GM13976 (cell line): ENCODE results near the gene SDHD.
"Not testable (repeated sequence)": the region's sequence is repeated elsewhere in the genome, so short reads cannot be mapped to it uniquely, and the experiment has no call there.

Experiments
- DNase-seq: peaks from one replicate; pipeline ENCODE4 v3.0.0; 2012; ENCODE audit warnings: low spot score
- CTCF ChIP-seq: IDR thresholded peaks from 2 replicates; pipeline ENCODE4 v1.5.1; 2012; ENCODE audit warnings: borderline replicate concordance, mild to moderate bottlenecking; ENCODE audit not compliant: insufficient read depth; ENCODE audit errors: extremely low read depth, missing control alignments, control extremely low read depth
- in situ Hi-C: fragments of 300-500 bp; cut with MboI; formaldehyde crosslinking; loops from one replicate; pipeline ENCODE4 v1.12.0; 2022; ENCODE audit warnings: low sequenced_read_pairs, mixed read lengths, inconsistent platforms; ENCODE audit not compliant: unreplicated experiment

The SDHD gene

GRCh38 chr11:112086422-112087191, at the start of gene SDHD, which contains the start of gene TIMM8B:
Gene SDHD (plus strand): TSS chr11:112086873. CDS start chr11:112086908, 35 bp downstream.
Gene TIMM8B (minus strand): TSS chr11:112086756. CDS start chr11:112086723, 33 bp downstream.
- peak; percentile 95 for DNase-seq
- TF ChIP-seq CTCF: peak; percentile 30
- in situ Hi-C loops: no loop called here

GRCh38 chr11:112037527-112037926, 49.1 kb upstream of the SDHD start:
- in situ Hi-C loops: no loop called here
- TF ChIP-seq CTCF: no peak
- DNase-seq: no peak

- no peak for TF ChIP-seq CTCF
- in situ Hi-C loops: no loop called here
- DNase-seq: no peak
Measured at GRCh38 chr11:112042161-112042960, 44.3 kb upstream of the SDHD start.

- no peak for DNase-seq
- no peak for TF ChIP-seq CTCF
- in situ Hi-C loops: no loop called here
Measured at GRCh38 chr11:112042961-112043304, 43.7 kb upstream of the SDHD start.

- DNase-seq: no peak
- TF ChIP-seq CTCF: no peak
- in situ Hi-C loops: no loop called here
Measured at GRCh38 chr11:112044961-112045360, 41.7 kb upstream of the SDHD start.

- in situ Hi-C loops, DNase-seq: not testable (repeated sequence)
Measured at GRCh38 chr11:112046647-112047046, 40.0 kb upstream of the SDHD start.

- in situ Hi-C loops, DNase-seq: not testable (repeated sequence)
Measured at GRCh38 chr11:112048256-112048655, 38.4 kb upstream of the SDHD start.
